Measurements from ENCODE around the gene EDN2.

Gene EDN2

GRCh38 chr1:41476807-41477361 is 7.6 kb downstream of the EDN2 start:
- DNase-seq (ENCODE audit: low read depth), result no peak
- H3K4me3 ChIP-seq (ENCODE audit: low read depth, low read length), result no peak overlapping the region
- in situ Hi-C loops (cut with HindIII; ENCODE audit: low sequenced_read_pairs), result no loop called here
- TF ChIP-seq, protein P1, sequence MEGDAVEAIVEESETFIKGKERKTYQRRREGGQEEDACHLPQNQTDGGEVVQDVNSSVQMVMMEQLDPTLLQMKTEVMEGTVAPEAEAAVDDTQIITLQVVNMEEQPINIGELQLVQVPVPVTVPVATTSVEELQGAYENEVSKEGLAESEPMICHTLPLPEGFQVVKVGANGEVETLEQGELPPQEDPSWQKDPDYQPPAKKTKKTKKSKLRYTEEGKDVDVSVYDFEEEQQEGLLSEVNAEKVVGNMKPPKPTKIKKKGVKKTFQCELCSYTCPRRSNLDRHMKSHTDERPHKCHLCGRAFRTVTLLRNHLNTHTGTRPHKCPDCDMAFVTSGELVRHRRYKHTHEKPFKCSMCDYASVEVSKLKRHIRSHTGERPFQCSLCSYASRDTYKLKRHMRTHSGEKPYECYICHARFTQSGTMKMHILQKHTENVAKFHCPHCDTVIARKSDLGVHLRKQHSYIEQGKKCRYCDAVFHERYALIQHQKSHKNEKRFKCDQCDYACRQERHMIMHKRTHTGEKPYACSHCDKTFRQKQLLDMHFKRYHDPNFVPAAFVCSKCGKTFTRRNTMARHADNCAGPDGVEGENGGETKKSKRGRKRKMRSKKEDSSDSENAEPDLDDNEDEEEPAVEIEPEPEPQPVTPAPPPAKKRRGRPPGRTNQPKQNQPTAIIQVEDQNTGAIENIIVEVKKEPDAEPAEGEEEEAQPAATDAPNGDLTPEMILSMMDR (IDR thresholded peaks at IDR 0.05; ENCODE audit: low read depth, low read length, missing control alignments), result no peak

DNA sequence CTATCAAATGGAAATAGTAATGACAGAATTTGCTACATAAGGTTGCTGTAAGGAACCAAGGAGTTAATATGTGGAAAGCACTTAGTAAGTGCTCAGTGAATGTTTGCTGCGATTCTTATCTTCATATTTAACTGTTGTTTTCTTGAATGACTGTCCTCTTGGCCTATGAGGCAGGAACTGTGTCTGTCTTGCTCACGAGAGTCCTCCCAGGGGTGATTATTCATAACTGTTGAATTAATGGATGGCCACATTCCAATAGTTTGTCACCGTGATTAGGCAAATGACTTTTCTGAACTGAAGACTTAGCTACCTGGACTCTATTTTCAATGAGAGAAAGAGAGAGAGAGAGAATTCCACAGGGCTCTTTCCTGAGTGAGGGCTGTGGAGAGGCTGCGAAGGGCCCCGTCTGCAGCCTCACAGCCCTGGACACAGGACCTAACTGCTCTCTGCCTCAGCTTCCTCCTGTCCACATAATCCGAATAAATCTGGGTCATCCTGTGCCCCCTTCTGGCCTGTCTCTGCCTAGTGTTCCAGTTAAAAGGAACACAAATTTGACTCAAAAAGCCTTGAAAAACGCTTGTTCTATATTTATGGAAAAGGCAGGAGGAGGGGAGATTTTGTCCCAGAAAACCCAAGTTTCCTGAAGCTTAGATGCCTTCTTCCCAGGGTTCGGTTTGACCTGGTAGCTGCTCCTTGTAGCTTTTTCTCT is 8.5 kb downstream of the EDN2 start:
- TF ChIP-seq, protein P1 (IDR thresholded peaks at IDR 0.05; ENCODE audit: low read depth, low read length, missing control alignments), result peak; percentile 18
- in situ Hi-C loops (cut with HindIII; ENCODE audit: low sequenced_read_pairs), result no loop called here
- no peak for DNase-seq (ENCODE audit: low read depth)
- H3K4me3 ChIP-seq (ENCODE audit: low read depth, low read length), result no peak overlapping the region

- TF ChIP-seq, protein P1 (IDR thresholded peaks at IDR 0.05; ENCODE audit: low read depth, low read length, missing control alignments), result no peak
- in situ Hi-C loops (cut with HindIII; ENCODE audit: low sequenced_read_pairs), result no loop called here
- no peak for DNase-seq (ENCODE audit: low read depth)
- no peak overlapping the region for H3K4me3 ChIP-seq (ENCODE audit: low read depth, low read length)
Measured at GRCh38 chr1:41475346-41475745, 9.1 kb downstream of the EDN2 start.

GRCh38 chr1:41474490-41475271 is 9.8 kb downstream of the EDN2 start:
- TF ChIP-seq, protein P1 (IDR thresholded peaks at IDR 0.05; ENCODE audit: low read depth, low read length, missing control alignments), result no peak
- no peak overlapping the region for H3K4me3 ChIP-seq (ENCODE audit: low read depth, low read length)
- no peak for DNase-seq (ENCODE audit: low read depth)
- in situ Hi-C loops (cut with HindIII; ENCODE audit: low sequenced_read_pairs), result no loop called here

- in situ Hi-C loops (cut with HindIII; ENCODE audit: low sequenced_read_pairs), result no loop called here
- DNase-seq (ENCODE audit: low read depth), result no peak
- TF ChIP-seq, protein P1 (IDR thresholded peaks at IDR 0.05; ENCODE audit: low read depth, low read length, missing control alignments), result no peak
- no peak overlapping the region for H3K4me3 ChIP-seq (ENCODE audit: low read depth, low read length)
Measured at GRCh38 chr1:41473738-41474362, 10.6 kb downstream of the EDN2 start.

DNA sequence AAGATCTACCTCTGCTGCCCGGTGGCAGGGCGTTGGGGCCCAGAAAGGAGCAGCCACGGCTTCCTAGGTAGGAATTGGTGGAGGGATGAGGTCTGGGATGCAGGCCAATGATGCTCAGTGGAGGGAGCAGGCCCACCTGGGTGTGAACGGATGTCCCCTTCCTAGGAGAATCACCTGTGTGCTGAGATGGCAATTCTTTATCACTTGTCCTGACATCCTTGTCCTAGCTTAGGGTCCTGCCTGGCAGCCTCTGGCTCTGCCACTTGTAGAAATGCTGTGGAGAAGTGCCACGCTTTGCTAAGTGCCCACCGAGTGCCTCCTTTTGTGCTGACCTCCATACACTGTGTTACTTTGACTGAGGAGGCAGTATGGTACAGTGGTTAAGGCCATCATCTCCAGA is 12.8 kb downstream of the EDN2 start:
- no peak for DNase-seq (ENCODE audit: low read depth)
- H3K4me3 ChIP-seq (ENCODE audit: low read depth, low read length), result no peak overlapping the region
- in situ Hi-C loops (cut with HindIII; ENCODE audit: low sequenced_read_pairs), result no loop called here
- TF ChIP-seq, protein P1 (IDR thresholded peaks at IDR 0.05; ENCODE audit: low read depth, low read length, missing control alignments), result no peak

Measured in astrocyte of the cerebellum (primary cell).